Dendritic cell treated with granulocyte-macrophage colony-stimulating factor and Interleukin-4, amounts not matched to agents 40 ng/mL and 50 ng/mL, for 4 days (primary cell): ENCODE data around the gene DENND2D.
A peak's percentile ranks its signal among the peaks of the same experiment; 100 is the strongest.

ENCODE experiments used
- H3K27ac Mint-ChIP-seq: one replicate; pipeline ENCODE4 v1.8.0; 2022; ENCODE audit warnings: mild to moderate bottlenecking, mixed read lengths
- H3K27me3 Mint-ChIP-seq: one replicate; pipeline ENCODE4 v1.8.0; 2022; ENCODE audit warnings: mild to moderate bottlenecking, mixed read lengths
- H3K36me3 Mint-ChIP-seq: one replicate; pipeline ENCODE4 v1.8.0; 2022; ENCODE audit warnings: low read depth, mixed read lengths
- H3K4me1 Mint-ChIP-seq: one replicate; pipeline ENCODE4 v1.8.0; 2022; ENCODE audit warnings: low read depth, mixed read lengths
- H3K4me3 Mint-ChIP-seq: one replicate; pipeline ENCODE4 v1.8.0; 2022; ENCODE audit warnings: mild to moderate bottlenecking, moderate library complexity, mixed read lengths
- H3K9me3 Mint-ChIP-seq: one replicate; pipeline ENCODE4 v1.8.0; 2022; ENCODE audit warnings: mixed read lengths
- intact Hi-C: fragments of 100-400 bp; cut with micrococcal nuclease; formaldehyde crosslinking; loops from one replicate; pipeline ENCODE4 v1.15.0; 2022

The DENND2D gene

DNA sequence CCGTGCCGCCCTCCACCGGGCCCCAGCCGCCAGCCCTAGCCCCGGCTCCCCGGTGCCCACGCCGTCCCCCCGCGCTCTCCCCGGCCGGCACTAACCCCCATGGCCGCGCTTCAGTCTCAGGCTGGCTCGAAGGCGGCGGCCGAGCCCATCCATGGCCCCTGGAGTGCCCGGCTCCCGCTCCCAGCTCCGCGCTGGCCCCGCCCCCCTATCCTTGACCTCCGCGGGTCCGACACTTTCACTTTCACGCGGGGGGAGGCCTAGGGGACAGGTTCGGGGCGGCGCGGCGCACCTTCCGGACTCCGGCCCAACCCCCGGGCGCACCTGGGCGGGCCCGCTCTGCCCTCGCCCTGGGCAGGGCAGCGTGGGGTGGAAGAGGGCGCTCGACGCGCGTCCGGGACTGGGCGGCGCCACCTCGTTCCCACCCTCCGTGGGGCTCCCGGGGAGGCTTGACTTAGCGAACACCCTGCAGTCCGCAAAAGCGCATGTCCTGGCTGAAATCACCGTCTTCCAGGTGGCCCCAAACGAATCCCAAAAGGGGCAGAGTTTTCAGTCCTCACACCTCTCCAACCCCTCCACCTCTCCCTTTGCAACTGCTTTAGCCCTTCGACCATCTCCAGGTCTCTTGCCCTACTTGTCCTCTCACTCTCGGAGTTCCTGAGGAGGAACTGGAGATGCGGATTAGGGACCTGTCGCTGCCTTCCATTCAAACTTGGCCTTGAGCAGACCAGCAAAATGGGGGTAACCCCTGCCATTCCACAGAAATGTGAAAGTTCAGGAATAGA is 3.9 kb upstream of the DENND2D start:
- Mint-ChIP-seq H3K4me3 (peak overlapping the region; percentile 76), H3K9me3 (no peaks in the 10 kb centered on the region), H3K36me3 (no peaks in the 10 kb centered on the region), H3K27ac (peak overlapping the region; percentile 83), H3K4me1 (peaks cover 81% of the 10 kb centered on the region), H3K27me3 (no peaks in the 10 kb centered on the region)
- intact Hi-C loops = loop anchor here (5.0 kb wide), 1 partner anchor 77 kb away; no protein-coding TSS in a partner anchor

DNA sequence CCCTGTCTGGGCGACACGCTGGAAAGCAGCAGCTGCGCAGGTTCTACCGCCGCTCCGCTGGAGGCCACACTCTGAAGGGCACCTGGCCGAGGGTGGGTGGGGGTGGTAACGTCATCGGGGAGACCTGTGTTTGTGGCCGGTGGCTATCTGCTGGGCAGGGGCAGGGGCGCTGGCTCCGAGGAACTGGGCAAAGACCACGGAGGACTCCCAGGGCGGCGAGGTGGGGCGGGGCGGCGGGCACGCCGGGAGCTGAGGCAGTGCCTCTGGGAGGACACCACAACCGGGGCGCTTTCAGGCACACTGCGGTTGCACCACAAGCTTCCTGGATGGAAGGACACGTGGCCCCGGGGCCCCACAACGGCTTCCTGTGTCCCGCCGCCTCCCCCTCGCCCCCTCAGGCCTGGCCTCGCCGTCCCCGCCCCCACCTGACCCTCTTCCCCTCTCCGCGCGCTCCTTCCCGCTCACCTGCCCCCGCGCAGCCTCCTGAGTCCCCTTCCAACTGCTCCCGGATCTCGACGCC is 3.3 kb upstream of the DENND2D start:
- Mint-ChIP-seq H3K4me3 (peak overlapping the region; percentile 76), H3K27ac (peak overlapping the region; percentile 83), H3K36me3 (no peaks in the 10 kb centered on the region), H3K4me1 (peaks cover 87% of the 10 kb centered on the region), H3K27me3 (no peaks in the 10 kb centered on the region), H3K9me3 (no peaks in the 10 kb centered on the region)
- intact Hi-C loops = loop anchor here (5.0 kb wide), 1 partner anchor 76 kb away; no protein-coding TSS in a partner anchor

DNA sequence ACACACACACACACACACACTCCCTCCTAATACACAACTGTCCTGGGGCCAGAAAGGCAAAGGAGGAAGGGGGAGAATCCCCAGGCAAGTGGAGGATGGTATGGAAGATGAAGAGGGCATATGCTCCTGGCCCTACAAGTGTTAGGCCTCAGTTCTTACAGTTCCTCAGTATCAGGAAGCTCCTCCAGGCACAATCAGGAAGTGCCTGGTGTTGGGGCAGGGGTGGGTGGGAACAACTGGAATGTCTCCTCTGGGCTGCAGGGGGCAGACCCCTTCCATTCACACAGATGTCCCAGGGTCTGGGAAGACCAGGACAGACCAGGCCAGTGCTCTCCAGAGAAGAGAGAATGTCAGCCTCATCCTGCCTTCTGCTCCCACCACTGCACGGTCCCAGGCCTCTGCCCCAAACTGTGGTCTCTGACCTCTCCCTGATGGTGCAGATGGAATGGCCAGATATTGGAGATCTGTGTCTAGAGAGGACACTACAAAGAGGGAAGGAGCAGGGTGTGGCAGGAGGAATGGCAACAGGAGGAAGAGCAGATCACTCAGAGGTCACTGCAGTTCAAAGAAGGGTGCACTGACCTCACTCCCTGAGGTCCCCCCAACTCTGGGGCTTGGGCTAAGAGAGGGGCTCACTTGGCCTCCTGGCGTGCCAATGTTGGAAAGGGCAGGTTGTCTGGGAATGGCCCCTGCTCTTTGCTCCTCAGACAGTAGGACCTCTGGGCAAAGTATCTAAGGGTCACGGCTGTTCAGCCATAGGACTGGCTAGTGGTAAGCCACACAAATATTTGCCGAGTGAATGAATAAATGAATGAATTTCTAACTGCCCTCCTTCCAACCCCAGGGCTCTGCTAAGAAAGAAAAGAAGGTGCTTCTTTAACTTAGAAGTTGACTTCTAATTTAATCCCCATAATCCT is 2.5 kb upstream of the DENND2D start:
- intact Hi-C loops = loop anchor here (5.0 kb wide), 1 partner anchor 76 kb away; no protein-coding TSS in a partner anchor
- H3K27ac Mint-ChIP-seq = peak overlapping the region; percentile 83

DNA sequence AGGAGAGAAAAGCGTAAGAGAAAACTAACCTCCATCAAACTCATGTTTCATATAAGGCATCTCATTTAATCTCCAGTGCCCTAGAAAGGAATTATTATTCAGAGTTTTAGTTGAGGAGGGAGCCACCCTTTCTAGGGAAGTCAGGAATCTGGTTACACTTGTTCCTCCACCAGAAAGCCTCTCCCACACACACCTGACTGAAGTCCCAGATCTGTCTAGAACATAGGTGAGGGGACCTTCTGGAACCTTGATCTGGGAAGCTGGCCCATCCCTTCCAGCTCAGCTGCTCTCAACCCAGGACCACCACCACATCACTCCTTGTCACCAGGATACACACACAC is 1.9 kb upstream of the DENND2D start:
- H3K36me3 Mint-ChIP-seq = peaks cover 6% of the 10 kb centered on the region
- no peaks in the 10 kb centered on the region for H3K27me3 Mint-ChIP-seq
- H3K27ac Mint-ChIP-seq = peak overlapping the region; percentile 83
- H3K4me1 Mint-ChIP-seq = peaks cover 88% of the 10 kb centered on the region
- H3K9me3 Mint-ChIP-seq = no peaks in the 10 kb centered on the region
- H3K4me3 Mint-ChIP-seq = no peak overlapping the region
- intact Hi-C loops = loop anchor here (5.0 kb wide), 1 partner anchor 75 kb away; no protein-coding TSS in a partner anchor

More for the DNA sequence above, 2.5 kb upstream of the DENND2D start:
- H3K27me3 Mint-ChIP-seq = no peaks in the 10 kb centered on the region
- H3K9me3 Mint-ChIP-seq = no peaks in the 10 kb centered on the region
- H3K36me3 Mint-ChIP-seq = no peaks in the 10 kb centered on the region
- peaks cover 86% of the 10 kb centered on the region for H3K4me1 Mint-ChIP-seq
- peak overlapping the region; percentile 76 for H3K4me3 Mint-ChIP-seq

DNA sequence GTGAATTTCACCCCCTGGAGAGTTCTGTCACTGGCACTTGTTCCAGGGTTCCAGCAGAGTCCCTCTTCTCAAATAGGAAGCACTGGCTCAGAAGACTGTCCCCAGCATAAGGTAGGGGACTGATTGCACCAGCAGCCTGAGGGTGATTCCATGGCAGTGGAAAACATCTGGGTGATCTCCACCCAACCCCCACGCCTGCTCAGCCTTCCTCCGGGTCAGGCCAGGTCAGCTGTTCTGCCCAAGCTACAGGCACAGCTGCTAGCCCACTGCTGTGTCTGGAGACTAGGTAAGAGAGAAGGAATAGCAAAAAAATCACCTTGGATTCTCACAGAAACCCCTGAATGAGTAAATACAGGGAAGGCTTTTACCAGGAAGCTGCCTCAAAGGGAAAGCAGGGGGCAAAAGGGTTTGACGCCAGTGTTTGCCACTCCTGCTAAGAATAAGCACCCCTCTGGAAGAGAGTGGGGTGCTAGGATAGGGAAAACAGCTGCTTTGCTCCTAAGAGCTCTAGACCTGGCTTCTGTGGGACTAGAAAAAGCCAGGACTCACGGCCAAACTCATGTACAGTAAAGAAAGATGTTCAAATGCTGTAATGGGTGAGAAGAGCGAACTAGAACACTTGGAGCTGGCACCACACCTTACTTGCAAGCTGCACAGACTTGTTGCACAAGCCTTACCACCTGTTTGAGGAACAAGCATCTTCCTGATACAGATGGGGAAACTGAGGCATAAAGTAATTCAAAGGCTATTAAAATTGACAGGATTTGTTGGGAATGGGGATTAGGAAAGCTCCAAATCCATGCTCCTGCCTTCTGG is 1.0 kb upstream of the DENND2D start:
- peak overlapping the region; percentile 96 for H3K27ac Mint-ChIP-seq
- no peaks in the 10 kb centered on the region for H3K9me3 Mint-ChIP-seq
- H3K36me3 Mint-ChIP-seq = peaks cover 12% of the 10 kb centered on the region
- peak overlapping the region; percentile 20 for H3K4me3 Mint-ChIP-seq
- peaks cover 88% of the 10 kb centered on the region for H3K4me1 Mint-ChIP-seq
- no peaks in the 10 kb centered on the region for H3K27me3 Mint-ChIP-seq
- intact Hi-C loops = loop anchor here (5.0 kb wide), 1 partner anchor 74 kb away; no protein-coding TSS in a partner anchor

DNA sequence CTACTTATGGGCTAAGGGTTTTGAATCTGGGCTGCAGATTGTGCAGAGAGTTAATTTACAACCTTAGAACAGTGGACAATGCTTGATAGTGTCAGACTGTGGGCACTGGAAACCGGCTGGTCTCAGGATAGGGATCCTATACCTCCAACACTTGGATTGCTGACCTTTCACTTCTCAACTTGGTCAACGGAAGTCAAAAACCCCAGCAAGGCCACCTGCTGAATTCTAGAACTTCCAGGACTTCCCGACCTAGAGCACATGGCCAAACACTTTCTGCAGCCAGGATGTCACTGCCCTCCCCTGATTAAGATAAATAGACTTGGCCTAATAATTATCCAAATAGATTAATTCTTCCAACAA is 336 bp upstream of the DENND2D start:
- peaks cover 88% of the 10 kb centered on the region for H3K4me1 Mint-ChIP-seq
- H3K27me3 Mint-ChIP-seq = no peaks in the 10 kb centered on the region
- H3K27ac Mint-ChIP-seq = peak overlapping the region; percentile 96
- peaks cover 19% of the 10 kb centered on the region for H3K36me3 Mint-ChIP-seq
- intact Hi-C loops = loop anchor here (5.0 kb wide), 1 partner anchor 73 kb away; no protein-coding TSS in a partner anchor
- no peaks in the 10 kb centered on the region for H3K9me3 Mint-ChIP-seq
- peak overlapping the region; percentile 67 for H3K4me3 Mint-ChIP-seq

DNA sequence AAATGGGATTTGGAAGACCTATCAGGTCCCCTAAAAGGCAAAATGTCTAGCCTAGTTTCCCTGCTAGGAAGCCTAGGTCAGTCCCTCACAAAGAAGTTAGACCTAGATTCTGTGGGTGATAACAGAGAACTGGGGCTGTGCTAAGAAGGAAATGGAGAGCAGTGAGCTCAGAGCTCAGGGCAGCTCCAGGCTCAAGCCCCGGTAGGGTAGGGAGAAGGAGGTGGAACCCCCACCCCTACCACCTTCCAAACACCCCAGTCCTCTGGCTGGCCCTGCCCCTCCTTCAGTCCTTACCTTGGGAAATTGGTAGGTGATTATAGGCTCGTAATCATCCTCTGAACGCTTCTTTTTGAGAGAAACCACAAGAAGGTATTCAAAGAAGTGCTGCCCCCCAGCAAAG is 1.1 kb downstream of the DENND2D start:
- intact Hi-C loops = no loop called here
- peak overlapping the region; percentile 67 for H3K4me3 Mint-ChIP-seq
- H3K4me1 Mint-ChIP-seq = peaks cover 87% of the 10 kb centered on the region
- H3K27ac Mint-ChIP-seq = peak overlapping the region; percentile 96
- H3K27me3 Mint-ChIP-seq = no peaks in the 10 kb centered on the region
- H3K36me3 Mint-ChIP-seq = peaks cover 33% of the 10 kb centered on the region
- H3K9me3 Mint-ChIP-seq = no peaks in the 10 kb centered on the region

DNA sequence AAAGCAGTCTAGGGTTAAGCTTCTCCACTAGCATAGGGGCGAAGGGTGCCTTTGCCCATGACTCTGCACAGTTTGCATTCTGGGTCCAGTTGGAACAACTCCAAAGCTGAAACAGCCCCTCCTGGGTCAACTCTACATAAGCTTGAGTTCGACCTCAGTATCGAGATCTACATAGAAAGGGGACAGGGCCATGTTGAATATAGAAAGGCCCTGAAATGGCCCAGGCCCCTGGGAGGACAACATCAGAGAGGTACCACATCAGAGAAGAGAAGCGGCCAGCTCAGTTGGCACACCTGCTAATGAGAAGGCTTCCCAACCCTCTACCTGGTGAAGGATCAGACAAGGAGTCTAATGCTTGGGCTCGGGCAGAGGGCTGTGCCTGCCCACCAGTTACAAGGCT is 1.6 kb downstream of the DENND2D start:
- Mint-ChIP-seq H3K27me3 (no peaks in the 10 kb centered on the region), H3K27ac (peak overlapping the region; percentile 96), H3K9me3 (no peaks in the 10 kb centered on the region), H3K36me3 (peaks cover 38% of the 10 kb centered on the region), H3K4me1 (peaks cover 91% of the 10 kb centered on the region), H3K4me3 (peak overlapping the region; percentile 67)
- intact Hi-C loops = no loop called here

DNA sequence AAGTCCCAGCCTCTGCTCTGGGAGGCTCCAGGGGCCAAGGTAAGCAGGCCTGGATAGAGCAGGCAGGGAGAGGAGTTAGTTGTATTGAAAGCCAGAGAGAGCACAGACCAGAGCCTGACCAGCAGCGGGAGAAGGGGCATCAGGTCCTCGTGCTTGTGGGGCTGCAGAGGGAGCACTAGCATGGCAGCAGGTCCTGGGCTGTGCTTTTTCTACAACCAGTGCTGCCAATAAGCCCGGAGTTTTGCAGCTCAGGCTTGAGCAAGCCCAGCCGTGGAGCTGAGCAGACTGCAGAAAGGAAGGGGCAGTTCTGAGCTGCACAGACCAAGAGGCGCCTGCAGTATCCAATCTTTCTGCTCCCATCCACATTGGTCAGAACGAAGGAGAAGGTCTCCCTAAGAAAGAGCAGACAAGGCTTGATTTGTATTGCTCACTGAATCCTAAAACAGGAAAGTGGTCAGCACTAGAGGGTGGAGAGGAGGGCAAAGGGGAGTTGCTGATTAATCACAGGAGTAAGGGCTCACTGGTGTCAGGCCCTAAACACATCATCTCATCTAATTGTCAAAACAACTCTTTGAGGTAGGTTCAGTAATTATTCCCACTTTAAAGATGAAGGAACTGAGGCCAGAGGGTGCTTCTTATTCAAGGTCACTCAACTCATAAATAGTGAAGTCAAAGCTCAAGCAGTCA is 2.7 kb downstream of the DENND2D start:
- H3K27me3 Mint-ChIP-seq = no peaks in the 10 kb centered on the region
- intact Hi-C loops = no loop called here
- H3K27ac Mint-ChIP-seq = peak overlapping the region; percentile 49
- H3K9me3 Mint-ChIP-seq = no peaks in the 10 kb centered on the region
- peaks cover 42% of the 10 kb centered on the region for H3K36me3 Mint-ChIP-seq
- H3K4me3 Mint-ChIP-seq = peak overlapping the region; percentile 60
- H3K4me1 Mint-ChIP-seq = peaks cover 92% of the 10 kb centered on the region

DNA sequence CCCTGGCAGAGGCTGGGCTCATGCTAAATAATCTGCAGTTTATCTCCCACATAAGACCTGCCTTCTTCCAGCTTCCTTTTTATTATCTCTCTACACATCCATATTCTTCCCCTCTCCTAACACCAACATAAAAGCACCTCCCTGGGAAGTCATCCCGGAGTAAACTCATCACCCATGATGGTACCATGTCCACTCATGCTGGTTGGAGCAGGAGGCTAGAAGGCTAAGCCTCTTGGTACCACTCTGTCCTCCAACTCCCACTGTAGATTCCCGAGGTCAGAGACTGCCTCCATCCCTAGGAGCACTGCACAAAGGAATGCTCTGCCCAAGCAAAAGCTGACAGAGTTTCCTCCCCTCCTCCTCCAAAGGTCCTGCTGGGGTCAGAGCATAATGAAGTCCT is 4.2 kb downstream of the DENND2D start:
- intact Hi-C loops = no loop called here
- H3K4me3 Mint-ChIP-seq = no peak overlapping the region
- peaks cover 94% of the 10 kb centered on the region for H3K4me1 Mint-ChIP-seq
- H3K36me3 Mint-ChIP-seq = peaks cover 50% of the 10 kb centered on the region
- no peaks in the 10 kb centered on the region for H3K9me3 Mint-ChIP-seq
- H3K27ac Mint-ChIP-seq = peak overlapping the region; percentile 5
- no peaks in the 10 kb centered on the region for H3K27me3 Mint-ChIP-seq

DNA sequence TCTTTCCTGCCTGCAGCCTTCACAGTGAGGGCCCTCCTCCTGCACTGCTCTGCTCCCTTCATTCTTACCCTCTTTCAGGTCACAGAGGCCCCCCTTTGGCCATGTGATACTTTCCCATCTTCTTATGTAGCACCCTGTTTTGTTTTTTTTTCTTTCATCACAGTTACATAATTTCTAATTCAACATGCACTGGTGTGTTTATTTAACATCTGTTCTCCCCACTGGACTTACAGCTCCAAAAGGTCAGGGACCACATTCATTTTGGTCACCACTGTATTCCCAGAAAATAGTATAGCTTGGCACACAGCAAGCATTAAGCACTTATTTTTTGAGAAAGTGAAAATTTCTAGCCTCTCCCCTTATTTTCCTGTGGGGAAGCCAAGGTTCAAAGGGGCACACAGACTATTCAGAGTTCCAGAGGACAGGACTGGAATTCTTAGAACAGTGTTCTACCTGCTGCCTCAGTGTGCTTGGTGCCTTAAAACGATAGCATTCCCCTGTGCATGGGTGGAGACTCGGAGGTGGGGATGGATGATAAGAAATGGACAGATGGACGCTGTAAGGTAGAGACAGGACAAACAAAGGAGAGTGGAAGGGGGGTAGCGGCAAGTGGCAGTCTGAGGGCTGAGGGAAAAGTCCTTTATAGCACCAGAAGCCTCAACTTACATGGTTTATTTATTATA is 5.3 kb downstream of the DENND2D start:
- H3K27me3 Mint-ChIP-seq = no peaks in the 10 kb centered on the region
- H3K4me1 Mint-ChIP-seq = peaks cover 94% of the 10 kb centered on the region
- H3K36me3 Mint-ChIP-seq = peaks cover 61% of the 10 kb centered on the region
- H3K9me3 Mint-ChIP-seq = no peaks in the 10 kb centered on the region
- no peak overlapping the region for H3K4me3 Mint-ChIP-seq
- peak overlapping the region; percentile 81 for H3K27ac Mint-ChIP-seq
- intact Hi-C loops = no loop called here

DNA sequence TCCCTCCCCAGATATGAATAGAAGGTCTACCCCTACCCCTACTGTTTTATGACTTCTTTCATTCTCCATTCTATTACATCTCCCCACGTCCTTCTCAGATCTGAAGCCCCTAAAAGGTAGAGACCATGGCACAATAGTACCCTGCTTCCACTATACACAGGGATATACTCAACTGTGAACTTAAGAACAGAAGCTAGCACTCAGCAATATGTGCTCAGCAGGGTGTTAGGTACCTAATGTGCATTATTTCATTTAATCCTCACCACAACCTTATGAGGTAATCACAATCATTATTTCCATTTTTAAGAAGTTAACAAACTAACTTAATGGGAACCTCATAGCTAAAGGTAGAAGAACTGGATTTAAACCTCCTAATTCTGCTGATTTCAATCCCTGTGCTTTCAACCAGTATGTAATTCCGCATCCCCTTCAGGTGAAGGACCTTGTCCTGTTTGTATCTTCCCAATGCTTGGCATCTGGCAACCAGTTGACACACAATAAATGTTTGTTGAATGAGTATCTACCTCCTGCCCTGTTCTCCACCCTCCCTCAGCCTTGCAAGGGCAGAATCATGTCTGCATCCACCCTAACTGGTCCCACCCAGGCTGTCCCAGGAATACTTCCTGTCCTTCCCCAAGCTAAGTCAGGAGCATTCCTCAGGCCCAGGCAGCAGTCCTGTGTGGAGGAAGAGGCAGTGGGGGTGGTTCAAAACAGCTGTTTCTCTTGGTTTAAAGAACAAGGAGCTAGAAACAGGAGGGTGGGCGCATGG is 6.5 kb downstream of the DENND2D start:
- Mint-ChIP-seq H3K9me3 (no peaks in the 10 kb centered on the region), H3K36me3 (peaks cover 73% of the 10 kb centered on the region), H3K27me3 (no peaks in the 10 kb centered on the region), H3K4me3 (no peak overlapping the region), H3K27ac (peak overlapping the region; percentile 81), H3K4me1 (peaks cover 92% of the 10 kb centered on the region)
- intact Hi-C loops = no loop called here
